ENCODE data around the gene RARA.

DNA sequence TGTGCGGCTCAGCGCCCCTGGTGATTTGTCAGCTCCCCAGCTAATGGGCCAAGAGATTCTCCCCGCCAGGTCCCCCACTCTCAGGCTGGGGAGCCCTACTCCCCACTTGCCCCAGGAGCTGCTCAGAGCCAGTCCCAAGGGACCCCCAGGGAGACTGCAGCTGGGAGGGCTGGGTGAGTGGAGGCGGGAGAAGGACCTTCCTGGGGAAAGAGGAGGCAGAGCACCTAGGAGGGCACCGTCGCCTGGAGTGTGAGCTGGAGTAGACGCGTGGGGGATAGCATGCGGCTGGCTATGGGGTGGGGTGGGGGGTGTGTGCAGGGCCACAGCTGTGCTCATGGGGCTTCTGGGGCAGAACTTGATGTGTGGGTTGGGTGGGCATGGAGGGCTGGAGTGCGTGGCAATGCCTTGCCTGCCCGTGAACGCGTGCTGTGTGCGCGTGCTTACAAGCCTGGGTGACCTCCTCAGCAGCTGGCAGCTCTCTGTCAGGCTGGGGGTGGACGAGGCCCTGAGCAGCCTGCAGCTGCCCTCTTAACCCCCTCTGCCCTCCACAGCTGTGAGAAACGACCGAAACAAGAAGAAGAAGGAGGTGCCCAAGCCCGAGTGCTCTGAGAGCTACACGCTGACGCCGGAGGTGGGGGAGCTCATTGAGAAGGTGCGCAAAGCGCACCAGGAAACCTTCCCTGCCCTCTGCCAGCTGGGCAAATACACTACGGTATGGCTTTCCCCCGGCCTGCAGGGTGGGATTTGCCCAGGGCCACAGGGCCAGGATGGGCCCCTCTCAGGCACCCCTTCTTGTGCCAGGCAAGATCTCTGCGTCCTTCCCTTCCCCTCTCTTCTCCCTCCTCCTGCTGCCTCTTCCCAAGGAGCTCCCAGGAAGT, 42.6 kb downstream of the RARA start:
- TF ChIP-seq CTCF (IDR thresholded peaks at IDR 0.05; ENCODE audit: borderline replicate concordance, extremely low read depth, low read length, poor library complexity, severe bottlenecking) (no peak), EZH2 (IDR thresholded peaks at IDR 0.05; ENCODE audit: borderline replicate concordance, low read depth, low read length, severe bottlenecking) (no peak)
